Parathyroid adenoma (tissue), 2 donors: ENCODE data around the gene TMEM150C.

Experiments
- H2AFZ ChIP-seq: fragments of 300-600 bp; sonication (generic); one replicate; pipeline ENCODE4 v1.7.0; 2017; ENCODE audit warnings: antibody characterized with exemption, mild to moderate bottlenecking
- H3K27ac ChIP-seq: fragments of 300-600 bp; sonication (generic); one replicate; pipeline ENCODE4 v1.7.0; 2017
- H3K27me3 ChIP-seq: fragments of 300-600 bp; sonication (generic); one replicate; pipeline ENCODE4 v1.7.0; 2017; ENCODE audit warnings: low read length; ENCODE audit not compliant: control insufficient read depth, insufficient read depth
- H3K36me3 ChIP-seq: fragments of 300-600 bp; sonication (generic); one replicate; pipeline ENCODE4 v1.7.0; 2017; ENCODE audit warnings: low read length; ENCODE audit not compliant: control insufficient read depth, insufficient read depth
- H3K4me1 ChIP-seq: fragments of 300-600 bp; sonication (generic); one replicate; pipeline ENCODE4 v1.7.0; 2017; ENCODE audit warnings: control low read depth
- H3K4me2 ChIP-seq: fragments of 300-600 bp; sonication (generic); one replicate; pipeline ENCODE4 v1.7.0; 2017; ENCODE audit warnings: low read length
- H3K4me3 ChIP-seq: fragments of 300-600 bp; sonication (generic); one replicate; pipeline ENCODE4 v1.7.0; 2017; ENCODE audit warnings: low read depth, low read length
- H3K79me2 ChIP-seq: fragments of 300-600 bp; sonication (generic); one replicate; pipeline ENCODE4 v1.7.0; 2017; ENCODE audit warnings: control low read depth
- H3K9ac ChIP-seq: fragments of 300-600 bp; sonication (generic); one replicate; pipeline ENCODE4 v1.7.0; 2017; ENCODE audit warnings: mild to moderate bottlenecking
- H3K9me3 ChIP-seq: fragments of 300-600 bp; sonication (generic); one replicate; pipeline ENCODE4 v1.7.0; 2017; ENCODE audit warnings: low read length; ENCODE audit not compliant: control insufficient read depth
- TF ChIP-seq, protein P1 (sequence below): fragments of 300-600 bp; sonication (generic); IDR thresholded peaks from one replicate; pipeline ENCODE4 v1.7.0; 2017; ENCODE audit warnings: antibody characterized with exemption, mild to moderate bottlenecking
- donor health status: primary hyperparathyroidism.

Gene TMEM150C

DNA sequence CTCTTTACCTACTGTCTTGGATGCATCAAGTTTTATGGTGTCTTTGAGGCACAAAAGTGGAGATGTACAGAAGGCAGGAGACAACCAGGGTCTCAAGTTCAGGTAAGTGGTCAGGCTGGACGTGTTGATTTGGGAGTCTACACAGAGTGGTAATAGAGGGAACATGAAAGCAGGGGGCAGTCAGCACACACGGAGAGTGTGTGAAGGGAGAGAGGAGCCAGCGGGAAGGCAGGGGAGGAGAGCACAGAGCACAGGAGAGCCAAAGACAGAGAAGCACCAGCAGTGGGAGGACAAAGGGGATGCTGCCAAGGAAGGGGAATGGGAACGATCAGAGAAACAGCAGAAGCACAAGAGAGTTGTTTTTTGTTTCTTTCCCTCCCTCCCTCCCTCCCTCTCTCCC is 32.9 kb downstream of the TMEM150C start:
- Histone ChIP-seq H3K36me3 (no peaks in the 10 kb centered on the region), H3K4me3 (no peak overlapping the region), H3K4me1 (peaks cover 3% of the 10 kb centered on the region), H3K9me3 (no peaks in the 10 kb centered on the region), H2AFZ (no peak overlapping the region), H3K4me2 (no peak overlapping the region), H3K27ac (no peak overlapping the region), H3K79me2 (no peaks in the 10 kb centered on the region), H3K27me3 (no peaks in the 10 kb centered on the region), H3K9ac (no peak overlapping the region)
- TF ChIP-seq, protein P1, sequence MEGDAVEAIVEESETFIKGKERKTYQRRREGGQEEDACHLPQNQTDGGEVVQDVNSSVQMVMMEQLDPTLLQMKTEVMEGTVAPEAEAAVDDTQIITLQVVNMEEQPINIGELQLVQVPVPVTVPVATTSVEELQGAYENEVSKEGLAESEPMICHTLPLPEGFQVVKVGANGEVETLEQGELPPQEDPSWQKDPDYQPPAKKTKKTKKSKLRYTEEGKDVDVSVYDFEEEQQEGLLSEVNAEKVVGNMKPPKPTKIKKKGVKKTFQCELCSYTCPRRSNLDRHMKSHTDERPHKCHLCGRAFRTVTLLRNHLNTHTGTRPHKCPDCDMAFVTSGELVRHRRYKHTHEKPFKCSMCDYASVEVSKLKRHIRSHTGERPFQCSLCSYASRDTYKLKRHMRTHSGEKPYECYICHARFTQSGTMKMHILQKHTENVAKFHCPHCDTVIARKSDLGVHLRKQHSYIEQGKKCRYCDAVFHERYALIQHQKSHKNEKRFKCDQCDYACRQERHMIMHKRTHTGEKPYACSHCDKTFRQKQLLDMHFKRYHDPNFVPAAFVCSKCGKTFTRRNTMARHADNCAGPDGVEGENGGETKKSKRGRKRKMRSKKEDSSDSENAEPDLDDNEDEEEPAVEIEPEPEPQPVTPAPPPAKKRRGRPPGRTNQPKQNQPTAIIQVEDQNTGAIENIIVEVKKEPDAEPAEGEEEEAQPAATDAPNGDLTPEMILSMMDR: no peak

DNA sequence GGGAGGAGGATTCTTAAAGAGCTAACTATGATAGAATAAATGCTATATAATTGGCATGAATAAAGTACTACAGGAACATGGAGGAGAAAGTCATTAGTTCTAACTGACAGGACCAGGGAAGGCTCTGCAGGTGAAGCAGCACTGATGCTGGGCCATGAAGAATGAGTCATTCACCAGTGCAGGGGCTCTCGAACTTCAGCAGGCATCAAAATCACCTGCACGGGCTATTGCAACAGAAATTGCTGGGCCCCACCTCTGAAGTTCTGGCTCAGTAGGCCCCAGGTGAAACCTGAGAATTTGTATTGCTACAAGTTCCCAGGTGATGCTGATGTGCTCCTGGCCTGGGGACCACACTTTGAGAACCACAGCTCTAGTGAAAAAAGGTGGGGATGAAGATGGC is 33.7 kb downstream of the TMEM150C start:
- Histone ChIP-seq H3K4me2 (no peak overlapping the region), H3K4me1 (peaks cover 3% of the 10 kb centered on the region), H2AFZ (no peak overlapping the region), H3K9me3 (no peaks in the 10 kb centered on the region), H3K27ac (no peak overlapping the region), H3K27me3 (no peaks in the 10 kb centered on the region), H3K36me3 (no peaks in the 10 kb centered on the region), H3K79me2 (no peaks in the 10 kb centered on the region), H3K9ac (no peak overlapping the region), H3K4me3 (no peak overlapping the region)
- TF ChIP-seq, protein P1: no peak

DNA sequence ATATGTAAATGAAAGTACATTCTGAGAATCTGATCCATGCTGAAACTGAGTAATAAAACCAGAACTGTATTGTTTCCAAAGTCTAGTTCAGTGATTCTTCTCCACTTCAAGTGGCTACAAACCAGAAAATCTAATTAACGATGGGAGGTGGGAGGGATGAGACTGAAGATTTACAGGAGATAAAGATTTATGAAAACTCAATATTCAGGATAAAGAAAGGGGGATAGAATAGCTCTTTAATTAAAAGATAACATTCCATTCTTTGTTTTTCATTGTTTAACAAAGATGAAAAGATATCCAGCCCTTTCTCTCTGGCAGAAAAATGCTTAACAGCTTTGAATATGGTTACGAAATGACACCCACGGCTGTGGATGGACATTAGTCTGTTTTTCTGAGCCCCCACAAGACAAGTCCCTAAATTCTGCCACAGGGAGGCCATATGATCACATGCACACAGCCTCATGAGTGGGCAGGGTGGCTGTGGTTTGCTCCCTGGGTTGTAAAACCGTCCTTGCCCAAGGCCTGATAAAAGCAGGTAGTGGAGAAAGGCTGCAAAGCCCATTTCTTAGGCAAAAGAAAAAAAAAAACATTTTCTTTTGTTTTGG is 36.4 kb downstream of the TMEM150C start:
- Histone ChIP-seq H3K4me3 (no peak overlapping the region), H3K27ac (no peak overlapping the region), H2AFZ (no peak overlapping the region), H3K79me2 (no peaks in the 10 kb centered on the region), H3K4me2 (no peak overlapping the region), H3K4me1 (peaks cover 3% of the 10 kb centered on the region), H3K36me3 (no peaks in the 10 kb centered on the region), H3K9me3 (no peaks in the 10 kb centered on the region), H3K27me3 (no peaks in the 10 kb centered on the region), H3K9ac (no peak overlapping the region)
- TF ChIP-seq, protein P1: no peak

DNA sequence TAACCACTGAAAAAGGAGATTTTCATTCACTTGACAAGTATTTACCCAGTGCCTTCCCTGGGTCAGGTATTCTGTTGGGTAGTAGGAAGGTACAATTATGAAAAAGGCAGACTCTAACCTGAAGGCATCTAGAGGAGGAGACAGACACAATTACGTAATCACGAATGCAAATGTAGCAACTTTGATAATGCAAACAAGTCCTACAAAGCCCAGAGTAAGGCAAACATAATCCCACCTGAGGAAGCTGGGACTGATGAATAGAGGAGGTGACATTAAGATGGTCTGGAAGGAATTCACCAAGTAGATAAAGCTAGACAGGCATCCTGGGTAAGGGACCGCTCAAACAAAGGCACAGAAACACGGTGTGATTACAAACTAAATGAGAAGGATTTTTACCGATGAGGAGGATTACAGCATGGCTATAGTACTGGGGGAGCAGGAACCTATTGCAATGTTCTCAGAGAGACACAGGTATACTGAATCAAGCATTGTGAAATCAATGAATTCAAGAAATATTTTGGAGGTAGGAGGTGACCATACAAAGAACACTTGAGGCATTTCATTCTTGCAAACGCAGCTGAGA is 37.1 kb downstream of the TMEM150C start:
- TF ChIP-seq, protein P1: no peak
- Histone ChIP-seq H3K4me2 (no peak overlapping the region), H3K27me3 (no peaks in the 10 kb centered on the region), H3K4me1 (peaks cover 3% of the 10 kb centered on the region), H3K27ac (no peak overlapping the region), H3K9me3 (no peaks in the 10 kb centered on the region), H3K4me3 (no peak overlapping the region), H3K36me3 (no peaks in the 10 kb centered on the region), H3K79me2 (no peaks in the 10 kb centered on the region), H3K9ac (no peak overlapping the region), H2AFZ (no peak overlapping the region)

DNA sequence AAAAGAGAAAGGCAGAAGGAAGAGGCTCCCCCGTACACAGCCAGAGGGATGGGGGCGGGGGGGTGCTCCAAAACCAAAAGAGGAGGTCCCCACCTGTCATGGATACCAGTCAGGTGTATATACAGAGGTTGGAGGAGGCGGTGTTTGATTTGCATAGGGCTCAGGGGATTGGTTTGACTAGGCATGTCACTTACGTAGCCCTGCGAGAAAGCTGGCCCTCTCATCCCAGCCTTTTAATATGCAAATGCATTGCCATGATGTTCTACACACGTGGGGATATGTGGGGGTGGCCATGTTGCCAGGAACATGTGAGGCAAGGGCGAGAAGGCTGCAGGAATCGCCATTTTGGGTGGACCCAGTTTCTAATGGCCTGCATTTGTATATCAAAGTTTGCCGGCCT is 38.6 kb downstream of the TMEM150C start:
- no peak overlapping the region for H3K4me2 ChIP-seq
- H3K9ac ChIP-seq: no peak overlapping the region
- TF ChIP-seq, protein P1: no peak
- H3K27me3 ChIP-seq: no peaks in the 10 kb centered on the region
- no peaks in the 10 kb centered on the region for H3K9me3 ChIP-seq
- no peaks in the 10 kb centered on the region for H3K36me3 ChIP-seq
- peaks cover 3% of the 10 kb centered on the region for H3K4me1 ChIP-seq
- no peaks in the 10 kb centered on the region for H3K79me2 ChIP-seq
- no peak overlapping the region for H3K27ac ChIP-seq
- no peak overlapping the region for H3K4me3 ChIP-seq
- no peak overlapping the region for H2AFZ ChIP-seq
